GM12873 (cell line): ENCODE data around the gene DSG4.

Source experiments
- CTCF ChIP-seq: IDR thresholded peaks from 2 replicates; pipeline ENCODE4 v1.5.1; 2012; ENCODE audit warnings: low read depth, mild to moderate bottlenecking, moderate library complexity, low read length, control low read depth; ENCODE audit not compliant: insufficient read depth; ENCODE audit errors: missing control alignments

Gene DSG4

DNA sequence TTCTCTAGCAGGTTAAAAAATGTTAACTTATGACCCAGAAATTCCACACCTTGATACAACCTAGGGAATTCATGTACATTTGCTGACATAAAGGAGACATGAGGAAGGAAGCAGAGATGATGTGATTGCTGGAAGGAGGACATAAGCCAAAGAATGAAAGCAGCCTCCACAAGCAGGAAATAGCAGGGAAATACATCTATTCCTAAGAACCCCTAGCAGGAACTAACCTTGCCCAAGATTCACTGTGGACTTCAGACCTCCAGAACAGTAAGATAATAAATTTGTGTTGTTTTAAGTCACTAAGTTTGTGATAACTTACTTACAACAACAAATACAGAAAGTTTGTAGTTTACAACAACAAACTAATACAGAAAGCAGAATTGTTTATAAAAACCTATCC, 4.6 kb upstream of the DSG4 start:
- TF ChIP-seq CTCF: no peak

- TF ChIP-seq CTCF: no peak
Measured at GRCh38 chr18:31373641-31374040, 2.9 kb upstream of the DSG4 start.

GRCh38 chr18:31380912-31381311, 4.3 kb downstream of the DSG4 start:
- no peak for TF ChIP-seq CTCF

DNA sequence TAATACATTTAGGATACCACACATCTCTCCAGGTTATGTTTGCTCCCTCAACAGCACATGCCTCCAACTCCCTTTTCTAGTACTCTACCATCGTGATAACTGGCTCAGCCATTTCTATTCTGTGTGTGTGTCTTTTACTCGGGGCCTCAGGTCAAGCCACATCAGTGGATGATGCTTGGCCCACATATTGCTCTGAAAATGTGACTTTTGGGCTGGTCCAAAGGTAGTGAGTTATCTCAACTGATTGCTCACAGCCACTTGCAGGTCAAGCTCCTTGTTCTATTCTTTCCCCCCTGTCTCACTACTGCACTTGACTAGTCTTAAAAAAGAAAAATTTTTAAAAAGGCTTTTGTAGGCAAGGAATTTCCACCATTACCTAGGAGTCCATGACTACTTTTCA, 5.5 kb downstream of the DSG4 start:
- TF ChIP-seq CTCF: no peak

GRCh38 chr18:31386741-31387140, 10.2 kb downstream of the DSG4 start:
- TF ChIP-seq CTCF: no peak

DNA sequence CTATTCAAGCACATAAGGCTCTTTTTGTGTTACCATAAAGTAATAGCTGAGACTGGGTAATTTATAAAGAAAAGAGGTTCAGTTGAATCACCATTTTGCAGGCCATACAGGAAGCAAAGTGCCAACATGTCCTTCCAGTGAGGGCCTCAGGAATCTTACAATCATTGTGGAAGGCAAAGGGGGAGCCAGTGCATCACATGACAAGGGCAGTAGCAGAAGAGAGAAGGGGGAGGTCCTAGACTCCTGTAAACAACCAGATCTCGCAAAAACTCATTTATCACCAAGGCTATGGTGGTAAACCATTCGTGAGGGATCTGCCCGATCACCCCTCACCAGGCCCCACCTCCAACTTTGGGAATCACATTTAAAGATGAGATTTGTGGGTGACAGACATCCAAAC, 16.7 kb downstream of the DSG4 start:
- TF ChIP-seq CTCF: no peak

GRCh38 chr18:31396796-31397612, 20.4 kb downstream of the DSG4 start:
- TF ChIP-seq CTCF: no peak
